HepG2 (cell line): Measurements from ENCODE around the gene MYO7A. TPM values are rescaled to one million over a fixed set of nuclear protein-coding genes. Genes with fewer than 3 reads are reported as not detected.

ENCODE experiments used
- CERS6 ChIP-seq: sonication (generic); formaldehyde crosslinking; IDR thresholded peaks from 2 replicates; pipeline ENCODE4 v1.5.0; 2020; ENCODE audit warnings: missing genetic modification reagents
- ELF4 ChIP-seq: sonication (generic); formaldehyde crosslinking; IDR thresholded peaks from 2 replicates; pipeline ENCODE4 v1.5.0; 2020; ENCODE audit warnings: missing genetic modification reagents, mild to moderate bottlenecking, moderate library complexity, borderline replicate concordance
- FOXP1 ChIP-seq, 2 experiments: fragments of 450-650 bp in 1 of 2; IDR thresholded peaks; 2 replicates each; pipeline ENCODE4 v1.6.1; 2017 to 2018; ENCODE audit warnings: antibody characterized with exemption in 1 of 2
- GATAD2A ChIP-seq: IDR thresholded peaks from 2 replicates; pipeline ENCODE4 v1.6.1; 2016
- HDAC1 ChIP-seq: sonication (generic); formaldehyde crosslinking; IDR thresholded peaks from 2 replicates; pipeline ENCODE4 v1.5.1; 2020; ENCODE audit warnings: mild to moderate bottlenecking, missing genetic modification reagents
- HDAC2 ChIP-seq: sonication (generic); formaldehyde crosslinking; IDR thresholded peaks from 2 replicates; pipeline ENCODE4 v1.4.0; 2020; ENCODE audit warnings: missing genetic modification reagents
- HNF4A ChIP-seq: sonication (generic); formaldehyde crosslinking; IDR thresholded peaks from 2 replicates; pipeline ENCODE4 v1.4.0; 2020; ENCODE audit warnings: missing genetic modification reagents
- HOMEZ ChIP-seq: IDR thresholded peaks from 2 replicates; pipeline ENCODE4 v1.6.1; 2016; ENCODE audit warnings: low read depth
- MLXIP ChIP-seq: sonication (generic); formaldehyde crosslinking; IDR thresholded peaks from 2 replicates; pipeline ENCODE4 v1.9.0; 2021; ENCODE audit warnings: missing genetic modification reagents, borderline replicate concordance
- PLSCR1 ChIP-seq: sonication (generic); formaldehyde crosslinking; IDR thresholded peaks from 2 replicates; pipeline ENCODE4 v1.5.0; 2020; ENCODE audit warnings: missing genetic modification reagents, mild to moderate bottlenecking, borderline replicate concordance
- POGZ ChIP-seq: sonication (generic); formaldehyde crosslinking; IDR thresholded peaks from 2 replicates; pipeline ENCODE4 v1.4.0; 2020; ENCODE audit warnings: mild to moderate bottlenecking, missing genetic modification reagents
- SOX5 ChIP-seq: IDR thresholded peaks from 2 replicates; pipeline ENCODE4 v1.6.1; 2016; ENCODE audit warnings: borderline replicate concordance
- SUZ12 ChIP-seq: fragments of 150-350 bp; IDR thresholded peaks from 2 replicates; pipeline ENCODE4 v1.6.1; 2014; ENCODE audit warnings: low read depth, low read length
- ZBTB39 ChIP-seq: sonication (generic); formaldehyde crosslinking; IDR thresholded peaks from 2 replicates; pipeline ENCODE4 v1.5.0; 2020; ENCODE audit warnings: missing genetic modification reagents
- ZNF224 ChIP-seq: sonication (generic); formaldehyde crosslinking; IDR thresholded peaks from 2 replicates; pipeline ENCODE4 v1.5.0; 2020; ENCODE audit warnings: mild to moderate bottlenecking, missing genetic modification reagents
- ZNF230 ChIP-seq: sonication (generic); formaldehyde crosslinking; IDR thresholded peaks from 2 replicates; pipeline ENCODE4 v1.4.0; 2020; ENCODE audit warnings: mild to moderate bottlenecking, missing genetic modification reagents
- ZNF331 ChIP-seq: sonication (generic); formaldehyde crosslinking; IDR thresholded peaks from 2 replicates; pipeline ENCODE4 v1.4.0; 2020; ENCODE audit warnings: missing genetic modification reagents
- ZNF382 ChIP-seq: sonication (generic); formaldehyde crosslinking; IDR thresholded peaks from 2 replicates; pipeline ENCODE4 v1.5.0; 2020; ENCODE audit warnings: missing genetic modification reagents, mild to moderate bottlenecking, borderline replicate concordance
- ZNF605 ChIP-seq: sonication (generic); formaldehyde crosslinking; IDR thresholded peaks from 2 replicates; pipeline ENCODE4 v1.8.0; 2022; ENCODE audit warnings: mild to moderate bottlenecking, missing genetic modification reagents
- ZNF747 ChIP-seq: sonication (generic); formaldehyde crosslinking; IDR thresholded peaks from 2 replicates; pipeline ENCODE4 v1.8.1; 2023; ENCODE audit warnings: missing genetic modification reagents, mild to moderate bottlenecking, borderline replicate concordance
- polyA plus RNA-seq, 8 experiments: library from polyadenylated mRNA; depleted of rRNA in 3 of 8; stranded (reverse) in 7 of 8; unstranded in 1 of 8; fragments of >200 nt; fragmentation: Illumina TruSeq in 4 of 8; extraction: Trizol in 4 of 8; gene quantifications; 2 replicates each; pipeline versions ENCODE4 v1.2.1 to v1.2.3, GENCODE V29; 2011 to 2016; ENCODE audit warnings: low read depth in 4 of 8, missing spikeins in 1 of 8, mixed read lengths in 1 of 8; ENCODE audit not compliant: insufficient read depth in 1 of 8
- total RNA-seq, 5 experiments: library from RNA; depleted of rRNA; stranded (reverse); fragments of >200 nt; fragmentation: Illumina TruSeq; extraction: Trizol; gene quantifications; 2 replicates each; pipeline ENCODE4 v1.2.3, GENCODE V29; 2016; ENCODE audit warnings: low read depth in 1 of 5

MYO7A gene
- total and polyA plus RNA-seq, 2 of the 13 experiments (the other 11 are each of a cell fraction or from before 2014, with no cell fraction given): 7.5 to 10.0 TPM

GRCh38 chr11:77252555-77253270 lies 124.7 kb downstream of the MYO7A start (continued):
- TF ChIP-seq MLXIP (CRISPR knock-in tag): no peak
- TF ChIP-seq ZNF230: no peak
- 0 out of 2 replicates have a peak, but pooled peaks have one; percentile 72 for TF ChIP-seq ZNF224 (CRISPR knock-in tag)
- peak; percentile 63 for TF ChIP-seq POGZ (CRISPR knock-in tag)
- 0 out of 2 replicates have a peak, but pooled peaks have one; percentile 43 for TF ChIP-seq ZNF747 (CRISPR knock-in tag)
- TF ChIP-seq ZNF382 (CRISPR knock-in tag): no peak
- TF ChIP-seq ZBTB39 (CRISPR knock-in tag): no peak
- TF ChIP-seq ELF4: peak; percentile 66; the same call in 1 of the 2 replicates
- TF ChIP-seq FOXP1 (IDR thresholded peaks at IDR 0.05): no peak
- TF ChIP-seq FOXP1 (CRISPR knock-in tag; IDR thresholded peaks at IDR 0.05): peak; percentile 44; the same call in 1 of the 2 replicates
- TF ChIP-seq ZNF331: 0 out of 2 replicates have a peak, but pooled peaks have one; percentile 40
- TF ChIP-seq HDAC1 (CRISPR knock-in tag): peak; percentile 34; the same call in 1 of the 2 replicates
- no peak for TF ChIP-seq SUZ12
- TF ChIP-seq PLSCR1 (CRISPR knock-in tag): no peak
- peak; percentile 90 for TF ChIP-seq HOMEZ (CRISPR knock-in tag)
- TF ChIP-seq HDAC2 (CRISPR knock-in tag): peak; percentile 15; the same call in 1 of the 2 replicates
- no peak for TF ChIP-seq CERS6 (CRISPR knock-in tag)
- TF ChIP-seq ZNF605 (CRISPR knock-in tag): 0 out of 2 replicates have a peak, but pooled peaks have one; percentile 11
- TF ChIP-seq SOX5 (CRISPR knock-in tag): peak; percentile 49
- TF ChIP-seq GATAD2A (CRISPR knock-in tag): peak; percentile 56
- peak; percentile 82 for TF ChIP-seq HNF4A
